ENCODE results near the gene TAX1BP3. TPM values are rescaled to one million over a fixed set of nuclear protein-coding genes. Genes with fewer than 3 reads are reported as not detected.

Gene TAX1BP3
- total RNA-seq, 1 experiment from 2014 or later = 76.3 TPM

DNA sequence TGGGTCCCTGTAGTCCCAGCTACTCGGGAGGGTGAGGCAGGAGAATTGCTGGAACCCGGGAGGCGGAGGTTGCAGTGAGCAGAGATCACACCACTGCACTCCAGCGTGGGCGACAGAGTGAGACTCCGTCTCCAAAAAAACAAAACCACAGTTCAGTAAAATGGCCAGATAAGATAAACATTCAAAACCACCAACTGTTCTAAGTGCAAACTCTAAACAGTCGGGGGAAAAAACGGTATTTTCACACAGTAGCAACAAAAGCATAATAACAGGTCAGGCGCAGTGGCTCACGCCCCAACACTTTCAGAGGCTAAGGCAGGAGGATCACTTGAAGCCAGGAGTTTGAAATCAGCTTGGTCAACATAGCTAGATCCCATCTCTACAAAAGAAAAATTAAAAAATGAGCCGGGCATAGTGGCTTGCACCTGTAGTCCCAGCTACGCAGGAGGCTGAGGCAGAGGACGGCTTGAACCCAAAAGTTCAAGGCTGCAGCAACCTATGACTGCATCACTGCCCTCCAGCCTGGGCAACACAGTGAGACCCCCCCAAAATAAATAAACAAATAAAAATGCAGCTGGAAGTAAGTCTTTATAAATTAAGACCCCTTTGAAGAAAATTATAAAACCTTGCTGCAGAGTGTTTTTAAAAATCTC is 44.6 kb upstream of the TAX1BP3 start:
- no peak overlapping the region for H3K9ac ChIP-seq (ENCODE audit: extremely low read depth, insufficient read length, low read length)
- H2BK20ac ChIP-seq (ENCODE audit: low read depth, low read length, poor library complexity, severe bottlenecking) = no peak overlapping the region
- no peak for DNase-seq
- H3K4ac ChIP-seq (ENCODE audit: low read depth, low read length) = no peak overlapping the region
- H3K14ac ChIP-seq (ENCODE audit: insufficient read depth, low read length) = no peak overlapping the region
- H3K27ac ChIP-seq (ENCODE audit: insufficient read length, low read depth, low read length) = no peak overlapping the region
- H3K18ac ChIP-seq (ENCODE audit: insufficient read length, low read depth, low read length) = no peak overlapping the region
- no peak overlapping the region for H2AK5ac ChIP-seq (ENCODE audit: insufficient read length, low read length)
- no peak overlapping the region for H2BK12ac ChIP-seq (ENCODE audit: insufficient read length, low read depth, low read length)
- no peak overlapping the region for H4K8ac ChIP-seq (replicated peaks; ENCODE audit: insufficient read length, low read depth, low read length)
- H3K23me2 ChIP-seq (ENCODE audit: insufficient read length, low read depth, low read length, poor library complexity, severe bottlenecking) = no peaks in the 10 kb centered on the region
- H3K4me1 ChIP-seq (ENCODE audit: insufficient read depth, low read length) = no peaks in the 10 kb centered on the region
- no peaks in the 10 kb centered on the region for H3K27me3 ChIP-seq (ENCODE audit: insufficient read depth, low read length)
- no peak overlapping the region for H3K4me2 ChIP-seq (ENCODE audit: insufficient read depth, insufficient read length, low read length)
- no peaks in the 10 kb centered on the region for H3K9me3 ChIP-seq (ENCODE audit: control insufficient read depth, low read depth, low read length)
- no peak overlapping the region for H4K91ac ChIP-seq (ENCODE audit: insufficient read length, low read depth, low read length)
- no peak overlapping the region for H4K5ac ChIP-seq (ENCODE audit: insufficient read length, low read depth, low read length)
- H2BK120ac ChIP-seq (ENCODE audit: low read depth, low read length, poor library complexity, severe bottlenecking) = no peak overlapping the region
- no peak overlapping the region for H2BK5ac ChIP-seq (ENCODE audit: insufficient read length, low read length)
- H4K20me1 ChIP-seq (ENCODE audit: control insufficient read depth, insufficient read depth, insufficient read length) = no peaks in the 10 kb centered on the region
- TF ChIP-seq, protein P1, sequence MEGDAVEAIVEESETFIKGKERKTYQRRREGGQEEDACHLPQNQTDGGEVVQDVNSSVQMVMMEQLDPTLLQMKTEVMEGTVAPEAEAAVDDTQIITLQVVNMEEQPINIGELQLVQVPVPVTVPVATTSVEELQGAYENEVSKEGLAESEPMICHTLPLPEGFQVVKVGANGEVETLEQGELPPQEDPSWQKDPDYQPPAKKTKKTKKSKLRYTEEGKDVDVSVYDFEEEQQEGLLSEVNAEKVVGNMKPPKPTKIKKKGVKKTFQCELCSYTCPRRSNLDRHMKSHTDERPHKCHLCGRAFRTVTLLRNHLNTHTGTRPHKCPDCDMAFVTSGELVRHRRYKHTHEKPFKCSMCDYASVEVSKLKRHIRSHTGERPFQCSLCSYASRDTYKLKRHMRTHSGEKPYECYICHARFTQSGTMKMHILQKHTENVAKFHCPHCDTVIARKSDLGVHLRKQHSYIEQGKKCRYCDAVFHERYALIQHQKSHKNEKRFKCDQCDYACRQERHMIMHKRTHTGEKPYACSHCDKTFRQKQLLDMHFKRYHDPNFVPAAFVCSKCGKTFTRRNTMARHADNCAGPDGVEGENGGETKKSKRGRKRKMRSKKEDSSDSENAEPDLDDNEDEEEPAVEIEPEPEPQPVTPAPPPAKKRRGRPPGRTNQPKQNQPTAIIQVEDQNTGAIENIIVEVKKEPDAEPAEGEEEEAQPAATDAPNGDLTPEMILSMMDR (conservative IDR thresholded peaks at IDR 0.05) = no peak
- Mint-ChIP-seq H3K36me3 (ENCODE audit: insufficient read depth in 1 of 3, low read depth in 3 of 3) (peaks cover 7 to 45% (median 18%) of the 10 kb centered on the region in 3 experiments; a peak in 6 of 7 replicates), H3K27me3 (ENCODE audit: low read depth) (no peaks in the 10 kb centered on the region), H3K4me1 (peaks cover 2 to 3% of the 10 kb centered on the region in 2 experiments; a peak in 1 of 4 replicates), H3K9me3 (no peaks in the 10 kb centered on the region), H3K27ac (no peak overlapping the region), H3K4me3 (no peak overlapping the region)
- H3T11ph ChIP-seq (ENCODE audit: low read length) = no peak overlapping the region
- no peaks in the 10 kb centered on the region for H3K79me1 ChIP-seq (ENCODE audit: insufficient read depth, low read depth, low read length, poor library complexity, severe bottlenecking)
- no CpG with 5 or more reads among the region's 13 CpGs for WGBS (ENCODE audit: extremely low coverage, insufficient read length, low lambda C conversion rate)
- H3K79me2 ChIP-seq (ENCODE audit: insufficient read depth, low read length) = no peaks in the 10 kb centered on the region
- no peak overlapping the region for H2BK15ac ChIP-seq (ENCODE audit: low read depth, low read length)
- no peak overlapping the region for H3K23ac ChIP-seq (ENCODE audit: insufficient read length, low read depth, low read length)
- H2AFZ ChIP-seq (ENCODE audit: low read length) = no peak overlapping the region
- no peak overlapping the region for H3K56ac ChIP-seq (ENCODE audit: insufficient read length, low read depth, low read length)
